IPS-18a (cell line): ENCODE measurements around the gene SPOCK1.
"Not testable (repeated sequence)": the region's sequence is repeated elsewhere in the genome, so short reads cannot be mapped to it uniquely, and the experiment has no call there.

Source experiments
- H3K27ac ChIP-seq: one replicate; pipeline ENCODE4 v1.5.1; 2013; ENCODE audit warnings: low read length
- H3K27me3 ChIP-seq: one replicate; pipeline ENCODE4 v1.6.1; 2013; ENCODE audit warnings: mild to moderate bottlenecking, low read length; ENCODE audit not compliant: control insufficient read depth, insufficient read depth
- H3K36me3 ChIP-seq: one replicate; pipeline ENCODE4 v1.6.1; 2013; ENCODE audit warnings: low read depth, low read length; ENCODE audit not compliant: control insufficient read depth
- H3K4me1 ChIP-seq: one replicate; pipeline ENCODE4 v1.6.1; 2013; ENCODE audit warnings: low read depth, low read length; ENCODE audit not compliant: control insufficient read depth
- H3K4me3 ChIP-seq: one replicate; pipeline ENCODE4 v1.5.1; 2013; ENCODE audit warnings: low read length
- H3K9ac ChIP-seq: one replicate; pipeline ENCODE4 v1.6.1; 2013; ENCODE audit warnings: mild to moderate bottlenecking, low read length, moderate library complexity
- H3K9me3 ChIP-seq: one replicate; pipeline ENCODE4 v1.6.1; 2013; ENCODE audit warnings: low read depth, low read length; ENCODE audit not compliant: control insufficient read depth

SPOCK1 gene

GRCh38 chr5:137504916-137505315 is 5.8 kb upstream of the SPOCK1 start:
- Histone ChIP-seq H3K9ac (no peak overlapping the region), H3K9me3 (no peaks in the 10 kb centered on the region), H3K4me1 (no peaks in the 10 kb centered on the region), H3K27me3 (no peaks in the 10 kb centered on the region), H3K36me3 (no peaks in the 10 kb centered on the region), H3K27ac (no peak overlapping the region), H3K4me3 (no peak overlapping the region)

GRCh38 chr5:137503456-137503855 is 4.3 kb upstream of the SPOCK1 start:
- Histone ChIP-seq H3K9ac (no peak overlapping the region), H3K36me3 (no peaks in the 10 kb centered on the region), H3K4me3 (no peak overlapping the region), H3K27ac (no peak overlapping the region), H3K27me3 (peaks cover 6% of the 10 kb centered on the region), H3K4me1 (no peaks in the 10 kb centered on the region), H3K9me3 (no peaks in the 10 kb centered on the region)

GRCh38 chr5:137502632-137503031 is 3.5 kb upstream of the SPOCK1 start:
- no peak overlapping the region for H3K27ac ChIP-seq
- no peaks in the 10 kb centered on the region for H3K36me3 ChIP-seq
- no peaks in the 10 kb centered on the region for H3K9me3 ChIP-seq
- peaks cover 14% of the 10 kb centered on the region for H3K27me3 ChIP-seq
- H3K4me3 ChIP-seq: no peak overlapping the region
- H3K4me1 ChIP-seq: no peaks in the 10 kb centered on the region
- no peak overlapping the region for H3K9ac ChIP-seq

GRCh38 chr5:137501846-137502406 is 2.8 kb upstream of the SPOCK1 start:
- no peak overlapping the region for H3K27ac ChIP-seq
- no peaks in the 10 kb centered on the region for H3K4me1 ChIP-seq
- H3K27me3 ChIP-seq: peaks cover 21% of the 10 kb centered on the region

GRCh38 chr5:137501226-137501625 is 2.1 kb upstream of the SPOCK1 start:
- Histone ChIP-seq H3K27ac (no peak overlapping the region), H3K9ac (no peak overlapping the region), H3K27me3 (peaks cover 28% of the 10 kb centered on the region), H3K4me3 (no peak overlapping the region), H3K9me3 (no peaks in the 10 kb centered on the region), H3K4me1 (no peaks in the 10 kb centered on the region), H3K36me3 (no peaks in the 10 kb centered on the region)

More at GRCh38 chr5:137501846-137502406, 2.8 kb upstream of the SPOCK1 start:
- Histone ChIP-seq H3K4me3 (no peak overlapping the region), H3K36me3 (no peaks in the 10 kb centered on the region), H3K9me3 (no peaks in the 10 kb centered on the region), H3K9ac (no peak overlapping the region)

- Histone ChIP-seq H3K36me3 (no peaks in the 10 kb centered on the region), H3K9me3 (no peaks in the 10 kb centered on the region), H3K27ac (no peak overlapping the region), H3K27me3 (peaks cover 31% of the 10 kb centered on the region), H3K9ac (no peak overlapping the region), H3K4me3 (no peak overlapping the region), H3K4me1 (no peaks in the 10 kb centered on the region)
Measured at GRCh38 chr5:137500615-137501225, 1.6 kb upstream of the SPOCK1 start.

GRCh38 chr5:137499506-137499847 is 351 bp upstream of the SPOCK1 start:
- peaks cover 31% of the 10 kb centered on the region for H3K27me3 ChIP-seq
- H3K4me1 ChIP-seq, H3K9ac ChIP-seq, H3K36me3 ChIP-seq, H3K4me3 ChIP-seq, H3K27ac ChIP-seq, H3K9me3 ChIP-seq: not testable (repeated sequence)

GRCh38 chr5:137498301-137498735 is 808 bp downstream of the SPOCK1 start:
- H3K9ac ChIP-seq: no peak overlapping the region
- no peak overlapping the region for H3K27ac ChIP-seq
- no peaks in the 10 kb centered on the region for H3K4me1 ChIP-seq
- H3K9me3 ChIP-seq: no peaks in the 10 kb centered on the region
- H3K36me3 ChIP-seq: no peaks in the 10 kb centered on the region
- H3K27me3 ChIP-seq: peaks cover 31% of the 10 kb centered on the region
- H3K4me3 ChIP-seq: peak overlapping the region; percentile 63

- Histone ChIP-seq H3K9me3 (no peaks in the 10 kb centered on the region), H3K36me3 (no peaks in the 10 kb centered on the region), H3K4me3 (peak overlapping the region; percentile 63), H3K27ac (no peak overlapping the region), H3K9ac (no peak overlapping the region), H3K4me1 (no peaks in the 10 kb centered on the region), H3K27me3 (peaks cover 31% of the 10 kb centered on the region)
Measured at GRCh38 chr5:137497396-137498290, 1.5 kb downstream of the SPOCK1 start.

- no peak overlapping the region for H3K9ac ChIP-seq
- H3K4me3 ChIP-seq: no peak overlapping the region
Measured at GRCh38 chr5:137496919-137497318, 2.2 kb downstream of the SPOCK1 start.

GRCh38 chr5:137492331-137492730 is 6.8 kb downstream of the SPOCK1 start:
- H3K9ac ChIP-seq: no peak overlapping the region
- H3K27me3 ChIP-seq: peaks cover 14% of the 10 kb centered on the region
- no peak overlapping the region for H3K27ac ChIP-seq
- H3K9me3 ChIP-seq: no peaks in the 10 kb centered on the region
- H3K36me3 ChIP-seq: no peaks in the 10 kb centered on the region
- H3K4me3 ChIP-seq: no peak overlapping the region
- H3K4me1 ChIP-seq: no peaks in the 10 kb centered on the region

More at GRCh38 chr5:137496919-137497318, 2.2 kb downstream of the SPOCK1 start:
- Histone ChIP-seq H3K27ac (no peak overlapping the region), H3K27me3 (peaks cover 31% of the 10 kb centered on the region), H3K36me3 (no peaks in the 10 kb centered on the region), H3K4me1 (no peaks in the 10 kb centered on the region), H3K9me3 (no peaks in the 10 kb centered on the region)
